A673 (cell line): ENCODE measurements around the gene EVPL. TPM values are rescaled to one million over a fixed set of nuclear protein-coding genes. Genes with fewer than 3 reads are reported as not detected.

ENCODE experiments used
- BruUV-seq: library from RNA; stranded (reverse); fragments of 400-500 nt; replicated peaks from 2 replicates; lab custom pipeline; 2021; lab: Mats Ljungman, UMichigan
- CTCF ChIA-PET: fragments of 300-600 bp; sonication (Branson Sonifier 250); formaldehyde crosslinking; loops from one replicate; lab custom pipeline; 2022; ENCODE audit warnings: antibody characterized with exemption; lab: Charles Lee
- POLR2A ChIA-PET: fragments of 300-600 bp; sonication (Branson Sonifier 250); formaldehyde crosslinking; loops from one replicate; lab custom pipeline; 2022; ENCODE audit warnings: antibody characterized with exemption; ENCODE audit not compliant: low non-redundant PET; lab: Charles Lee
- DNase-seq: peaks from one replicate; pipeline ENCODE4 v3.0.0-alpha.2; 2015; ENCODE audit warnings: low spot score
- H3K27ac ChIP-seq: fragments of 200-600 bp; sonication (generic); 2 replicates; pipeline ENCODE4 v1.5.1; 2016; ENCODE audit warnings: mixed run types, low read depth, mild to moderate bottlenecking, mixed read lengths, antibody characterized with exemption, low read length; ENCODE audit not compliant: poor library complexity, severe bottlenecking
- H3K27me3 ChIP-seq: fragments of 200-600 bp; sonication (generic); replicated peaks from 2 replicates; pipeline ENCODE4 v1.6.1; 2017; ENCODE audit warnings: mixed run types, low read depth, mild to moderate bottlenecking, mixed read lengths, antibody characterized with exemption, low read length; ENCODE audit not compliant: insufficient read depth, poor library complexity
- H3K36me3 ChIP-seq: fragments of 200-600 bp; sonication (generic); 2 replicates; pipeline ENCODE4 v1.6.1; 2016; ENCODE audit warnings: mixed run types, mild to moderate bottlenecking, mixed read lengths, antibody characterized with exemption, low read length; ENCODE audit not compliant: insufficient read depth, poor library complexity, severe bottlenecking
- H3K4me1 ChIP-seq: fragments of 200-600 bp; sonication (generic); 2 replicates; pipeline ENCODE4 v1.6.1; 2017; ENCODE audit warnings: mixed run types, mild to moderate bottlenecking, mixed read lengths, antibody characterized with exemption, low read length; ENCODE audit not compliant: insufficient read depth, poor library complexity, severe bottlenecking
- H3K4me3 ChIP-seq: fragments of 200-600 bp; sonication (generic); 2 replicates; pipeline ENCODE4 v1.5.1; 2016; ENCODE audit warnings: low read depth, mixed run types, mild to moderate bottlenecking, mixed read lengths, low read length; ENCODE audit not compliant: poor library complexity, severe bottlenecking
- H3K9me3 ChIP-seq: fragments of 200-600 bp; sonication (generic); 2 replicates; pipeline ENCODE4 v1.6.1; 2016; ENCODE audit warnings: mixed run types, low read depth, mild to moderate bottlenecking, mixed read lengths, antibody characterized with exemption, low read length; ENCODE audit not compliant: poor library complexity, severe bottlenecking
- EZH2 ChIP-seq: fragments of 200-600 bp; sonication (generic); IDR thresholded peaks from 2 replicates; pipeline ENCODE4 v1.6.1; 2017; ENCODE audit warnings: borderline replicate concordance, low read depth, mild to moderate bottlenecking, mixed read lengths, antibody characterized with exemption, low read length; ENCODE audit not compliant: poor library complexity, severe bottlenecking
- intact Hi-C: fragments of 100-400 bp; cut with micrococcal nuclease; formaldehyde crosslinking; loops from one replicate; pipeline ENCODE4 v1.10.0; 2022; ENCODE audit not compliant: unreplicated experiment
- total RNA-seq: library from RNA; stranded (reverse); gene quantifications from 2 replicates; pipeline ENCODE4 v1.2.3, GENCODE V29; 2021
- TF ChIP-seq, protein P1 (sequence below): fragments of 300-800, 200-600 bp; sonication (generic); conservative IDR thresholded peaks from 2 replicates; pipeline ENCODE4 v1.5.1; 2017; ENCODE audit warnings: low read depth, mild to moderate bottlenecking, antibody characterized with exemption, low read length, moderate library complexity, mixed read lengths

The EVPL gene
- total RNA-seq, 1 experiment from 2014 or later: 0.21 TPM

DNA sequence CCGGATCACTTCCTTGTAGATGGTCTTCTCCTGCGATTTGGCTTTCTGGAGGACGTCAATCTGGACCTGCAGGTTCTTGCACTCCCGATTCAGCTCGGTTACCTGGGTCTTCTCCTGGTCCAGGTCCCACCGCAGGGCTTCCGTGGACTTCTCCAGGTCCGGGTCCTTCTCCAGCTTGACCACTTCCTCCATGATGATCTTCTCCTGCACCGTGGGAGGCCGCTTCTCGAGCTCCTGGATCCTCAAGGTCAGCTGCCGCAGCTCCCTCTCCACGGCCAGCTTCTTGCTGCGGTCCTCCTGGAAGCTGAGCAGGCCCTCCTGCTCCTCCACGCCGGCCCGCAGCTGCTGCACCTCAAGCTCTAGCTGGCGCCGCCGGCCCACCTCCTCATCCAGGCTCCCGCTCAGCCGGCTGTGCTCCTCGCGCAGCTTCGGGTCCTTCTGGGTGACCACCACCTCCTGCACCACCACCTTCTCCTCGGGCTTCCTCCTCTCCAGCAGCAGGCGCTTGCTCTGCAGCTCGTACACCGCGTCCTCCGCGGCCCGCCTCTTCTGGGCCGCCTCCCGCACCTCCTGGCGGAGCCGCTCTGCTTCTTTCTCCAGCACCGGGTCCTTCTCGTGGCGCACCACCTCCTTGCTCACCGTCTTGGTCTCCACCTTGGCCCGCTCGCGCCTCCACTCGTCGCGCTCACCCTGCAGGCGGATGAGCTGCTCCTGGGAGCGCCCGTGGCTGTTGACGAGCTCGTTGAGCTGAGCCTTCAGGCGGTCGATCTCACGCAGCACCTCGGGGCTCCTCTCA lies 18.3 kb downstream of the EVPL start:
- no peak for DNase-seq
- Histone ChIP-seq H3K27ac (no peak overlapping the region), H3K4me1 (no peaks in the 10 kb centered on the region), H3K36me3 (peaks cover 7% of the 10 kb centered on the region), H3K9me3 (no peaks in the 10 kb centered on the region), H3K4me3 (no peak overlapping the region), H3K27me3 (no peaks in the 10 kb centered on the region)
- no TSS peak for BruUV-seq
- ChIA-PET POLR2A (no interaction called here), CTCF (no interaction called here)
- no peak for TF ChIP-seq EZH2
- TF ChIP-seq, protein P1, sequence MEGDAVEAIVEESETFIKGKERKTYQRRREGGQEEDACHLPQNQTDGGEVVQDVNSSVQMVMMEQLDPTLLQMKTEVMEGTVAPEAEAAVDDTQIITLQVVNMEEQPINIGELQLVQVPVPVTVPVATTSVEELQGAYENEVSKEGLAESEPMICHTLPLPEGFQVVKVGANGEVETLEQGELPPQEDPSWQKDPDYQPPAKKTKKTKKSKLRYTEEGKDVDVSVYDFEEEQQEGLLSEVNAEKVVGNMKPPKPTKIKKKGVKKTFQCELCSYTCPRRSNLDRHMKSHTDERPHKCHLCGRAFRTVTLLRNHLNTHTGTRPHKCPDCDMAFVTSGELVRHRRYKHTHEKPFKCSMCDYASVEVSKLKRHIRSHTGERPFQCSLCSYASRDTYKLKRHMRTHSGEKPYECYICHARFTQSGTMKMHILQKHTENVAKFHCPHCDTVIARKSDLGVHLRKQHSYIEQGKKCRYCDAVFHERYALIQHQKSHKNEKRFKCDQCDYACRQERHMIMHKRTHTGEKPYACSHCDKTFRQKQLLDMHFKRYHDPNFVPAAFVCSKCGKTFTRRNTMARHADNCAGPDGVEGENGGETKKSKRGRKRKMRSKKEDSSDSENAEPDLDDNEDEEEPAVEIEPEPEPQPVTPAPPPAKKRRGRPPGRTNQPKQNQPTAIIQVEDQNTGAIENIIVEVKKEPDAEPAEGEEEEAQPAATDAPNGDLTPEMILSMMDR: no peak
- intact Hi-C loops: no loop called here

GRCh38 chr17:76008208-76008607 lies 18.9 kb downstream of the EVPL start:
- no peak for DNase-seq
- H3K27ac ChIP-seq: no peak overlapping the region
- ChIA-PET POLR2A (no interaction called here), CTCF (no interaction called here)
- no peaks in the 10 kb centered on the region for H3K4me1 ChIP-seq
- no peaks in the 10 kb centered on the region for H3K27me3 ChIP-seq
- H3K36me3 ChIP-seq: peaks cover 7% of the 10 kb centered on the region
- no peak for TF ChIP-seq EZH2
- TF ChIP-seq, protein P1: no peak
- H3K4me3 ChIP-seq: no peak overlapping the region
- no peaks in the 10 kb centered on the region for H3K9me3 ChIP-seq
- BruUV-seq: no TSS peak
- intact Hi-C loops: no loop called here

DNA sequence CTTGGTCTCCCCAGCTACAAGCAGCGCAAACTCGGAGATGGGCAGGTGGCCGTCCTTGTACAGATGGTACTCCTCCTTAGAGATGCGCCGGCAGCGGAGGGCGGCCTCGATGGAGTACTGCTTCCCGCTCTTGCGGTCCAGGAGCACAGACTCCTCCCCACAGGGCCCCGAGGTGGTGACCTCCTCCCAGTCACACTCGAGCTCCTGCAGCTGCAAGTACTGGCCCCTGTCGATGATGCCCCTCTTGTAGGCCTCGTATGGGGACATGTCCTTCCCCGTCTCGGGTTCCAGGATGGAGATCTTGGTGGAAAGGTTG lies 19.3 kb downstream of the EVPL start:
- no peak overlapping the region for H3K27ac ChIP-seq
- peaks cover 7% of the 10 kb centered on the region for H3K36me3 ChIP-seq
- H3K27me3 ChIP-seq: no peaks in the 10 kb centered on the region
- no peak overlapping the region for H3K4me3 ChIP-seq
- no TSS peak for BruUV-seq
- ChIA-PET POLR2A (no interaction called here), CTCF (no interaction called here)
- DNase-seq: no peak
- no peaks in the 10 kb centered on the region for H3K4me1 ChIP-seq
- no peaks in the 10 kb centered on the region for H3K9me3 ChIP-seq
- TF ChIP-seq EZH2: no peak
- TF ChIP-seq, protein P1: no peak
- intact Hi-C loops: no loop called here
